Measurements from ENCODE around the gene C4orf54.

Gene C4orf54

GRCh38 chr4:99670409-99671073 lies 12.9 kb upstream of the C4orf54 start:
- Histone ChIP-seq H3K36me3 (ENCODE audit: control insufficient read depth in 1 of 2, insufficient read depth in 2 of 2, low read length in 2 of 2) (no peaks in the 10 kb centered on the region), H3K4me3 (ENCODE audit: low read depth in 1 of 2, low read length in 2 of 2) (no peak overlapping the region), H3K9me3 (ENCODE audit: control insufficient read depth in 1 of 2, low read length in 2 of 2) (peaks cover 0 to 7% of the 10 kb centered on the region in 2 donors), H3K27me3 (ENCODE audit: low read depth, low read length) (no peaks in the 10 kb centered on the region), H3K27ac (ENCODE audit: low read length) (no peak overlapping the region), H3K4me1 (ENCODE audit: control insufficient read depth in 1 of 2, insufficient read depth in 2 of 2, low read length in 2 of 2) (peaks cover 0 to 2% of the 10 kb centered on the region in 2 donors)

DNA sequence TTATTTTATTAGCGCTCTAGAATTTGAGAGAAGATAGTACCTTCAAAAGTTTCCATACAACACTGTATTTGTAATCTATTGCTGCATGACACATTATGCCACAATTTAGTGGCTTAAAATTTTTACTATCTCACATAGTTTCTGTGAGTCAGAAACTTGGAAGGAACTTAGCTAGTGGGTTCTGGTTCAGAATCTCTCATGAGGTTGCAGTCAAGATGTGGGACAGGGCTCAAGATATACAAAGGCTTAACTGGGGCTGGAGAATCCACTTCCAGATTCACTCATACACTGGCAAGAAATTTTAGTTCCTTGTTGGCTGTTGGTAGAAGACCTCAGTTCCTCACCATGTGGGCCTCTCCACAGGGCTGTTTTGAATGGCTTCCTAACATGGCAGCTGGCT lies 11.5 kb upstream of the C4orf54 start:
- H3K4me3 ChIP-seq (ENCODE audit: low read depth in 1 of 2, low read length in 2 of 2) = no peak overlapping the region
- no peaks in the 10 kb centered on the region for H3K27me3 ChIP-seq (ENCODE audit: low read depth, low read length)
- H3K4me1 ChIP-seq (ENCODE audit: control insufficient read depth in 1 of 2, insufficient read depth in 2 of 2, low read length in 2 of 2) = peaks cover 0 to 5% of the 10 kb centered on the region in 2 donors
- no peaks in the 10 kb centered on the region for H3K36me3 ChIP-seq (ENCODE audit: control insufficient read depth in 1 of 2, insufficient read depth in 2 of 2, low read length in 2 of 2)
- no peak overlapping the region for H3K27ac ChIP-seq (ENCODE audit: low read length)
- peaks cover 0 to 7% of the 10 kb centered on the region in 2 donors for H3K9me3 ChIP-seq (ENCODE audit: control insufficient read depth in 1 of 2, low read length in 2 of 2)

DNA sequence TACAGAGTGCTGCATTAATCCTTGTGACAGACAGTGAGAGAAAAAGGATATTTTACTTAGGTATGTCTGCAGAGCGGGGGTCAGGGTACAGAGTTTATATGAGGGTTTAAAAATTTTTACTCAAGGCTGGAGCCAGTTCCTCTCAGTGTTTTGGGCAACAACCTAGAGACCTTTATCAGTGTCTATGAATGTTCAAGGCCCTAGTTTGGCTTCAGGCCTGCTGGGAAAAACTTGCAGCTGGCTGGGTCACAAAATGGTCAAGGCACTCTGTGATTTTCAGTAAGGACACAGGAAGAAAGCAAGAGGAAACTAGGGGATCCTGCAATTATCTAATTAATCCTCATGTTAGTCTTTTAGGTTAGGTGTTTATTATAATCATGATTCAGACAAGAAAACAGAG lies 10.8 kb upstream of the C4orf54 start:
- no peaks in the 10 kb centered on the region for H3K27me3 ChIP-seq (ENCODE audit: low read depth, low read length)
- H3K36me3 ChIP-seq (ENCODE audit: control insufficient read depth in 1 of 2, insufficient read depth in 2 of 2, low read length in 2 of 2) = no peaks in the 10 kb centered on the region
- H3K4me3 ChIP-seq (ENCODE audit: low read depth in 1 of 2, low read length in 2 of 2) = no peak overlapping the region
- no peak overlapping the region for H3K27ac ChIP-seq (ENCODE audit: low read length)
- H3K9me3 ChIP-seq (ENCODE audit: control insufficient read depth in 1 of 2, low read length in 2 of 2) = peaks cover 0 to 7% of the 10 kb centered on the region in 2 donors
- peaks cover 0 to 5% of the 10 kb centered on the region in 2 donors for H3K4me1 ChIP-seq (ENCODE audit: control insufficient read depth in 1 of 2, insufficient read depth in 2 of 2, low read length in 2 of 2)

- Histone ChIP-seq H3K4me1 (ENCODE audit: control insufficient read depth in 1 of 2, insufficient read depth in 2 of 2, low read length in 2 of 2) (peaks cover 0 to 5% of the 10 kb centered on the region in 2 donors), H3K27me3 (ENCODE audit: low read depth, low read length) (no peaks in the 10 kb centered on the region), H3K27ac (ENCODE audit: low read length) (no peak overlapping the region), H3K36me3 (ENCODE audit: control insufficient read depth in 1 of 2, insufficient read depth in 2 of 2, low read length in 2 of 2) (no peaks in the 10 kb centered on the region), H3K9me3 (ENCODE audit: control insufficient read depth in 1 of 2, low read length in 2 of 2) (no peaks in the 10 kb centered on the region), H3K4me3 (ENCODE audit: low read depth in 1 of 2, low read length in 2 of 2) (no peak overlapping the region)
These were observed 8.4 kb upstream of the C4orf54 start for GRCh38 chr4:99665983-99666382.

- peaks cover 0 to 5% of the 10 kb centered on the region in 2 donors for H3K4me1 ChIP-seq (ENCODE audit: control insufficient read depth in 1 of 2, insufficient read depth in 2 of 2, low read length in 2 of 2)
- no peaks in the 10 kb centered on the region for H3K36me3 ChIP-seq (ENCODE audit: control insufficient read depth in 1 of 2, insufficient read depth in 2 of 2, low read length in 2 of 2)
- H3K4me3 ChIP-seq (ENCODE audit: low read depth in 1 of 2, low read length in 2 of 2) = no peak overlapping the region
- H3K27ac ChIP-seq (ENCODE audit: low read length) = no peak overlapping the region
- H3K27me3 ChIP-seq (ENCODE audit: low read depth, low read length) = no peaks in the 10 kb centered on the region
- H3K9me3 ChIP-seq (ENCODE audit: control insufficient read depth in 1 of 2, low read length in 2 of 2) = no peaks in the 10 kb centered on the region
These were observed 7.1 kb upstream of the C4orf54 start for GRCh38 chr4:99664716-99665115.

GRCh38 chr4:99661907-99662306 lies 4.3 kb upstream of the C4orf54 start:
- Histone ChIP-seq H3K9me3 (ENCODE audit: control insufficient read depth in 1 of 2, low read length in 2 of 2) (no peaks in the 10 kb centered on the region), H3K4me3 (ENCODE audit: low read depth in 1 of 2, low read length in 2 of 2) (no peak overlapping the region), H3K4me1 (ENCODE audit: control insufficient read depth in 1 of 2, insufficient read depth in 2 of 2, low read length in 2 of 2) (peaks cover 0 to 5% of the 10 kb centered on the region in 2 donors), H3K36me3 (ENCODE audit: control insufficient read depth in 1 of 2, insufficient read depth in 2 of 2, low read length in 2 of 2) (no peaks in the 10 kb centered on the region), H3K27me3 (ENCODE audit: low read depth, low read length) (no peaks in the 10 kb centered on the region), H3K27ac (ENCODE audit: low read length) (no peak overlapping the region)

- Histone ChIP-seq H3K4me3 (ENCODE audit: low read depth in 1 of 2, low read length in 2 of 2) (no peak overlapping the region), H3K27me3 (ENCODE audit: low read depth, low read length) (no peaks in the 10 kb centered on the region), H3K27ac (ENCODE audit: low read length) (peak overlapping the region; percentile 53)
These were observed 1.0 kb upstream of the C4orf54 start for GRCh38 chr4:99658666-99659065.

DNA sequence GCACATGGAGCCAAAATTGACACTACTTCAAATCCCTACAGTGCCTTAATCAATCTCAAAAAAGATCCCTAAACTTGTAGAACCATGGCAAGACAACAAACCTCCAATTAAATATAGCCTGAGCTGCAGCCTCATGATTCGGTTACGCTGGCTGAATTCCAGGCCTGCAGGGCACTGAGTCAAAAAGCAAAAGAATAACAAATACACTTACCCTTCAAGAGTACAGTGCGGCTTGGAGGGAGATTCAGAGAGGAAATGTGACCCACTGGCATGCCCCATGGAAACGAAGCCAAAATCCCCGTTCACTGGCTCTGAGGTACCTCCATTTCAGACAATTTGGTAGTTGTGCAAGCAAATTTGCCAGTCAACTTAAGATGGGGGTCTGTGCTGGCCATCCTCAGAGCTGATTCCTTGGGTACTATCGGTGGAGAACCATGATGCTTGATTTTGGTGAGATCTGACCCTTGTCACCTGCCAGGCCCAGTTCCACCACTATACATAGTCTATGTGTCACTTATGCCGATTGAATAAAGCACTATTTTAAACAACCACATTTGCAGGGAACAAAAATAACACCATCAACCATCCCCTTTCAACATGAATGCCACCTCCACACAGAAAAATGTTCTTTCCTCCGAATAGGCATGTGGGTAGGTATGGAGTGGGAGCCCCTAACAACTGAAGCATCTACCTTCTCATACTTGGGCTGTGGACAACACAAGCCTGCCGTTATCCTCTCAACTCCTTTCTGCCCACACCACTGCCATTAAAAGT lies 2.1 kb downstream of the C4orf54 start:
- no peaks in the 10 kb centered on the region for H3K27me3 ChIP-seq (ENCODE audit: low read depth, low read length)
- no peaks in the 10 kb centered on the region for H3K36me3 ChIP-seq (ENCODE audit: control insufficient read depth in 1 of 2, insufficient read depth in 2 of 2, low read length in 2 of 2)
- no peak overlapping the region for H3K4me3 ChIP-seq (ENCODE audit: low read depth in 1 of 2, low read length in 2 of 2)
- no peaks in the 10 kb centered on the region for H3K4me1 ChIP-seq (ENCODE audit: control insufficient read depth in 1 of 2, insufficient read depth in 2 of 2, low read length in 2 of 2)
- no peaks in the 10 kb centered on the region for H3K9me3 ChIP-seq (ENCODE audit: control insufficient read depth in 1 of 2, low read length in 2 of 2)
- H3K27ac ChIP-seq (ENCODE audit: low read length) = peak overlapping the region; percentile 26

More at GRCh38 chr4:99658666-99659065, 1.0 kb upstream of the C4orf54 start:
- no peaks in the 10 kb centered on the region for H3K36me3 ChIP-seq (ENCODE audit: control insufficient read depth in 1 of 2, insufficient read depth in 2 of 2, low read length in 2 of 2)
- no peaks in the 10 kb centered on the region for H3K9me3 ChIP-seq (ENCODE audit: control insufficient read depth in 1 of 2, low read length in 2 of 2)
- no peaks in the 10 kb centered on the region for H3K4me1 ChIP-seq (ENCODE audit: control insufficient read depth in 1 of 2, insufficient read depth in 2 of 2, low read length in 2 of 2)

DNA sequence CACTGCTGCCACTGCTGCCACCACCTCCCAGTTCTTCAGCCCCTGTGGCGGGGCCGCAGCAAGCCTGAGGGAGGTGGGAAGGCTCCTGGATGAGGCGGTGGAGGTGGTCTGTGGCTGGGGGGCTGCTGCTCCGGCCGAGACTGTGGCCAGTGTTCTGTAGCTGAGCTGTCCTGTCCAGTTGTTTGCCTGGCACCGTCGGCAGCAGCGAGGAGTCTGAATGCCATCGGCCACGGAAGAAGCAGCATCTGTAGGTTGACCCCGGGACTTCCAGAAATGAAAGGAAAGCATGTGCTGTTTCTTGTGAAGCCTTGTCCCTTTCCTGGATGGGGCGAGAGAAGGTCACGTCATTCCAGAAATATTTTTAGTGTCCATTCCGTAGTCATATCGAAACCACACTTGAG lies 3.3 kb downstream of the C4orf54 start:
- Histone ChIP-seq H3K36me3 (ENCODE audit: control insufficient read depth in 1 of 2, insufficient read depth in 2 of 2, low read length in 2 of 2) (no peaks in the 10 kb centered on the region), H3K4me3 (ENCODE audit: low read depth in 1 of 2, low read length in 2 of 2) (no peak overlapping the region), H3K9me3 (ENCODE audit: control insufficient read depth in 1 of 2, low read length in 2 of 2) (no peaks in the 10 kb centered on the region), H3K4me1 (ENCODE audit: control insufficient read depth in 1 of 2, insufficient read depth in 2 of 2, low read length in 2 of 2) (no peaks in the 10 kb centered on the region), H3K27me3 (ENCODE audit: low read depth, low read length) (no peaks in the 10 kb centered on the region), H3K27ac (ENCODE audit: low read length) (no peak overlapping the region)

GRCh38 chr4:99653916-99654315 lies 3.7 kb downstream of the C4orf54 start:
- Histone ChIP-seq H3K27ac (ENCODE audit: low read length) (no peak overlapping the region), H3K4me1 (ENCODE audit: control insufficient read depth in 1 of 2, insufficient read depth in 2 of 2, low read length in 2 of 2) (no peaks in the 10 kb centered on the region), H3K9me3 (ENCODE audit: control insufficient read depth in 1 of 2, low read length in 2 of 2) (no peaks in the 10 kb centered on the region), H3K36me3 (ENCODE audit: control insufficient read depth in 1 of 2, insufficient read depth in 2 of 2, low read length in 2 of 2) (no peaks in the 10 kb centered on the region), H3K4me3 (ENCODE audit: low read depth in 1 of 2, low read length in 2 of 2) (no peak overlapping the region), H3K27me3 (ENCODE audit: low read depth, low read length) (no peaks in the 10 kb centered on the region)

GRCh38 chr4:99652596-99653436 lies 4.8 kb downstream of the C4orf54 start:
- H3K36me3 ChIP-seq (ENCODE audit: control insufficient read depth in 1 of 2, insufficient read depth in 2 of 2, low read length in 2 of 2) = no peaks in the 10 kb centered on the region
- no peaks in the 10 kb centered on the region for H3K9me3 ChIP-seq (ENCODE audit: control insufficient read depth in 1 of 2, low read length in 2 of 2)
- H3K4me3 ChIP-seq (ENCODE audit: low read depth in 1 of 2, low read length in 2 of 2) = no peak overlapping the region
- no peaks in the 10 kb centered on the region for H3K4me1 ChIP-seq (ENCODE audit: control insufficient read depth in 1 of 2, insufficient read depth in 2 of 2, low read length in 2 of 2)
- no peak overlapping the region for H3K27ac ChIP-seq (ENCODE audit: low read length)
- H3K27me3 ChIP-seq (ENCODE audit: low read depth, low read length) = no peaks in the 10 kb centered on the region
